ENCODE results near the gene HP. TPM values are rescaled to one million over a fixed set of nuclear protein-coding genes. Genes with fewer than 3 reads are reported as not detected.

HP gene
- total and polyA plus RNA-seq, 2 of the 8 experiments (the other 6 are each of a cell fraction or from before 2014, with no cell fraction given), result not detected

DNA sequence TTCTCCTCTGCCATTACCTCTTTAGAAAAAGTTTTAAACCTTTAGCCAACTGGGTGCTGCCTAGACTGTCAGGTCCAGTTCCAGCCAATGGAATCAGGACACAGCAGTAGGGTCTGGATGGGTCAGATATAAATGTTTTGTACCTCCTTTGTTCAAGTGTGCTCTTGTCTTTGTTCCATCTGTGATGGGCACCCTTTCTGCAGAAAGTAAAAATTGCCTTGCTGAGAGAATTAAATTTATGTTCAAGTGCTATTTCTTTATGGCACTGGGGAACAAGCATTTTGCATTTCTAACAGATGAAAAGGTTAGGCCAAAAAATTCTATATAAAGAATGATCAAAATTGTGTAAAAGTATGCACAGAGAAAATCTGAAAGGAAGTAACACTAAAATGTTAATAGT is 5.2 kb upstream of the HP start:
- Histone ChIP-seq H3K4me2 (ENCODE audit: insufficient read depth in 1 of 2, low read depth in 2 of 2, low read length in 2 of 2) (no peak overlapping the region), H4K5ac (ENCODE audit: insufficient read length, low read depth, low read length) (no peak overlapping the region), H3K23ac (ENCODE audit: insufficient read length) (no peak overlapping the region), H3K4me3 (ENCODE audit: extremely low read depth in 1 of 4, insufficient read depth in 2 of 4, low read depth in 3 of 4, low read length in 4 of 4) (no peak overlapping the region), H3K4me1 (replicated peaks in 1 of 4; ENCODE audit: control insufficient read depth in 3 of 4, insufficient read depth in 4 of 4, low read length in 3 of 4) (no peaks in the 10 kb centered on the region), H2BK12ac (ENCODE audit: low read depth, low read length) (no peak overlapping the region), H3K79me2 (ENCODE audit: control insufficient read depth in 1 of 2, insufficient read depth in 2 of 2, low read length in 2 of 2) (no peaks in the 10 kb centered on the region), H3K79me1 (ENCODE audit: low read depth, low read length) (no peaks in the 10 kb centered on the region), H2BK5ac (ENCODE audit: low read depth, low read length) (no peak overlapping the region), H2BK120ac (replicated peaks; ENCODE audit: low read depth, low read length) (no peak overlapping the region), H2AK5ac (ENCODE audit: low read depth, low read length) (no peak overlapping the region), H3K4ac (replicated peaks; ENCODE audit: insufficient read length, low read depth, low read length) (no peak overlapping the region), H3K23me2 (ENCODE audit: low read depth, low read length) (no peaks in the 10 kb centered on the region), H3K27me3 (replicated peaks in 1 of 4; ENCODE audit: control insufficient read depth in 3 of 4, extremely low read depth in 1 of 4, insufficient read depth in 3 of 4, low read length in 3 of 4) (no peaks in the 10 kb centered on the region), H3K9me3 (ENCODE audit: insufficient read depth in 2 of 2, low read depth in 1 of 2, low read length in 1 of 2) (no peaks in the 10 kb centered on the region), H4K20me1 (replicated peaks in 1 of 2; ENCODE audit: control insufficient read depth in 1 of 2, insufficient read depth in 2 of 2, low read length in 2 of 2) (no peaks in the 10 kb centered on the region), H3K36me3 (ENCODE audit: control insufficient read depth in 2 of 4, insufficient read depth in 4 of 4, low read length in 3 of 4) (no peaks in the 10 kb centered on the region), H3K18ac (ENCODE audit: extremely low read depth, low read length) (no peak overlapping the region), H3K27ac (ENCODE audit: low read depth, low read length) (no peak overlapping the region), H4K91ac (replicated peaks; ENCODE audit: insufficient read length, low read length) (no peak overlapping the region), H3K14ac (ENCODE audit: insufficient read length) (no peak overlapping the region), H2AFZ (ENCODE audit: low read length) (no peak overlapping the region), H2BK20ac (ENCODE audit: low read length) (no peak overlapping the region), H3K9ac (replicated peaks in 1 of 4; ENCODE audit: extremely low read depth in 1 of 4, low read depth in 3 of 4, low read length in 3 of 4) (no peak overlapping the region), H2BK15ac (ENCODE audit: low read length) (no peak overlapping the region), H4K8ac (ENCODE audit: extremely low read depth, insufficient read depth, low read length) (no peak overlapping the region), H3K56ac (replicated peaks; ENCODE audit: insufficient read length, low read depth, low read length) (no peak overlapping the region)
- no peak for DNase-seq (ENCODE audit: low read depth in 1 of 2, low spot score in 2 of 2)
- ChIA-PET POLR2A (ENCODE audit: partially characterized antibody) (no interaction called here), CTCF (ENCODE audit: partially characterized antibody) (no interaction called here)
- FAIRE-seq, result no peak
- TF ChIP-seq RFX5 (IDR thresholded peaks at IDR 0.05; ENCODE audit: borderline replicate concordance, low read depth, low read length) (no peak), CHD7 (IDR thresholded peaks at IDR 0.05; ENCODE audit: insufficient replicate concordance, low read length) (no peak)

Data from H1 (cell line).